Measurements from ENCODE around the gene DUSP19.

DUSP19 gene

DNA sequence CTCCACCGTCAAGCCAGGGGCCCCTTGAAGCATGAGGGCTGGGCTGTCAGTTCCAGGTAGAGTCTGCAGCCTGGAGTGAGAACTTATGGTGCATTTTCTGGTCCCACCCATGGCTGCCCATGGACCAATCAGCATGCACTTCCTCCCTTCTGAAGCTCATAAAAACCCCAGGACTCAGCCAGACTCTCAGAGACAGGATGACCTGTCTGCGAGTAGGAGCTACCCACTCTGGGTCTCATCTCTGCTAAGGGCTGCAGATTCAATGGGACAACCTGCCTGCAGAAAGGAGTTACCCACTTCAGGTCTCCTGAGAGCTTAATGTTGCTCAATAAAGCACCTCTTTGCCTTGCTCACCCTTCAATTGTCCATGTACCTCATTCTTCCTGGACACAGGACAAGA lies 9.4 kb upstream of the DUSP19 start:
- no peak for DNase-seq

DNA sequence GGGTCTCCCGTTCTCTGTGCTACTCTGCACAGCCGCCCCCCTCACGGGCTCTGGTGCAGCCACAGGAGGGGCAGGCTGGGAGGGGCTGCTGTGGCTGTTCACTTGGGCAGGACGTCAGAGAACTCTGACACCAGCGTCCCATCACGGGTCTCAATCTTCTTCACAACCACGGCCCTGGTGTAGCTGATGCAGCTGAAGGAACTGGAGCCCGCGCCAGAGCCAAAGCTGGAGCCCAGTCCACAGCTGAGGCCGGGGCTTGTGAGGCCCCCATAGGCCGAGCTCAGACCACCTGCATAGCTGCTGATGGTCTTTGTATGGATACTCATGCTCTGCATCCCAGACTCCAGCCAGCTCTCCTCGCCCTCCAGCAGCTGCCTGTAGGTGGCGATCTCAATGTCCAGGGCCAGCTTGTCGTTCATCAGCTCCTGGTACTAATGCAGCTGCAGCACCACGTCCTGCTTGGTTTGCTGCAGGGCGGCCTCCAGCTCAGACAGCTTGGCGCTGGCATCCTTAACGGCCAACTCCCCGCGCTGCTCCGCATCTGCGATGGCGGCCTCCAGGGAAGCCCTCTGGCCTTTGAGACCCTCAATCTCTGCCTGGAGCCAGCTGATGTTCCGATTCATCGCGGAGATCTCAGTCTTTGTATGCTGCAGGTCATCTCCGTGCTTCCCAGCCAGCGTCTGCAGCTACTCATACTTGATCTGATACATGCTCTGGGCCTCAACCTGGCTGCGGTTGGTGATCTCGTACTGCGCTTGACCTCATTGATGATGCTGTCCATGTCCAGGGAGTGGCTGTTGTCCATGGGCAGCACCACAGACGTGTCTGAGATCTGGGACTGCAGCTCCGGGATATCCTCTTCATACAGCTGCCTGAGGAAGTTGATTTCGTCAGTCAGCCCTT lies 7.4 kb upstream of the DUSP19 start:
- no peak for DNase-seq

DNA sequence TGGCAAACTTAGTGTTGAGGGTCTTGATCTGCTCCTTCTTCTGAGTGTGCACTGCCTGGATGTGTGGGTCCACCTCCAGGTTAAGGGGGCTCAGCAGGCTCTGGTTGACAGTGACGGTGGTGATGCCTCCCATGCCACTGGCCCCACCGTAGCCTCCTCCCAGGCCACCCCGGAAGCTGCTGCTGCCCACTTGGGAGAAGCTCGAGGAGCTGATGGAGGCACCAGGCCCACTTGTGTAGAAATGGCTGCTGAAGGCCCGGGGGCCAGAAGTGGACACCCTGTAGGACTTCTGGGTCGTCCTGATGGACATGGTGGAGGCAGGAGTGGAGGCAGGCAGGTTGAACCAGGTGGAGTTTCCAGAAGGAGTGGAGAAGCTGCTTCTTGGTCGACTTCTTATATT lies 6.4 kb upstream of the DUSP19 start:
- DNase-seq = no peak

DNA sequence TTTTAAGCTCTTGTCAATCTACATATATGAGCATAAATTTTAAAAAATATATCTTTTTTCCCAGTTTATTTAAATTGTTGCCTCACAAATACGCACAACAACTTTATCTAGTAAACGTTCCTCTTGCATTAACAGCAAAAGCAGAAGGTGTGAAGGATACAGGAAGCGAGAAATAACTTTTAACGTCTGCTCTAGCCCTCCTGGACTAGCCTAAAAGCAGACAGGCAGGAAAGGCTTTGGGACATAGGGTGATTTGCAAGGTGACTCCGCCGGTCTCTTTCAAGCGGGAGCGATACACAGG lies 434 bp upstream of the DUSP19 start:
- peak; percentile 7 for DNase-seq

DNA sequence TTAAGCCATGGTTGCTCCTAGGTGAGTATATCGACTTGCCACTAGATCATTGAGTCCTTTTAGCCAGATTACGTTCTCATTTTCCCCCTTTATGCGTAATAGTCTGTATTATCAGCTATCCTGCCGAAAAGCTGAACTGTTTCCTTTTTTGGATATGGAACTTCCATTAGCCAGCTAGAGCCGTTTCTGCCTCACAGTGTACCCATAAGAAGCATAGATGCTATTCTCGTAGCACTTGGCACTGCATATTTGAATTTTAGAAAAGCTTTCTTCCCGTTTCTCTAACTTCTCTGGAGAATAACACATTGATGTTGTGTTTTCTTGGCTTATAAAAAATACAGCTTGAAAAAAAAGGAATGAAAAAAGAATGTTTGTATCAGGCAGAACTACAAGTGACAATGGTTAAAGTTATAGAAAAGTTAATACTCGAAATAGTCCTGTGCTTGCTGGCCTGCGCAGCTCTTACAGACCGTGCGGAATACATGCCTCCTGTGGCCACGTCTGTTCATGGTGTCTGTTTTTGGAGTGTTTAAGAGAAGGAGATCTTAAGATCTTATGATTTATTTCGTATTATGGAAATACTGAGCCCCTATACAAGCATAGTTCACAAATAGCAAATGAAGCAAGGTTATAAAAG lies 710 bp downstream of the DUSP19 start:
- no peak for DNase-seq

DNA sequence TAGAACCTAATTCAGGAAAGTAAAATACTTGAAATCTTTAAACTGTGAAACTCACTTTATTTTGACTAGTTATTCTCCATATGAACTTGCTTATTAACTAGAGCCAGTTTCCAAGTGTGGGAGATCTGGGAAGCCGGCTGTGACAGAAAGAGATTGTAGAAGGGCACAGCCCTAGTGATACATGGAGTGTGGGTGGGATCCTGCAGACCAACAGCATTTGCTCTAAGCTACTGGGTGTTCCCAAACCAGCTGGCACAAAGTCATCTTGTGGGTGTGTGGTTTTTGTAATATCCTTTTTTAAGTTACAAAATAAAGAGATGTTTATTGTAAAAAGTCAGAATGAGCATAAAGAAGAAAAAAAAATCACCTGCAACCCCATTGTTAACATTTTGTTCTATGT lies 3.4 kb downstream of the DUSP19 start:
- no peak for DNase-seq

DNA sequence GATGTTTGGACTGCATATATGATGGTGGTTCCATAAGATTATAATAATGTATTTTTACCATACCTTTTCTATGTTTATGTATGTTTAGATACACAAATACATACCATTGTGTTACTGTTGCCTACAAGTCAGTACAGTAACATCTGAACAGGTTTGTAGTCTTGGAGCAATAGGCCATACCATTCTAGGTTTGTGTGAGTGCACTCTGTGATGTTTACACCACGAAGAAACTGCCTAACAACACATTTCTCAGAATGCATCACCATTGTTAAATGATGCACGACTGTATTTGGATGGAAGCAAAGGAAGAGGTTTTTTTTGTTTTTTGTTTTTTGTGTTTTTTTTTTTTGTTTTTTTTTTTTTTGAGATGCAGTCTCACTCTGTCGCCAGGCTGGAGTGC lies 9.5 kb downstream of the DUSP19 start:
- no peak for DNase-seq

DNA sequence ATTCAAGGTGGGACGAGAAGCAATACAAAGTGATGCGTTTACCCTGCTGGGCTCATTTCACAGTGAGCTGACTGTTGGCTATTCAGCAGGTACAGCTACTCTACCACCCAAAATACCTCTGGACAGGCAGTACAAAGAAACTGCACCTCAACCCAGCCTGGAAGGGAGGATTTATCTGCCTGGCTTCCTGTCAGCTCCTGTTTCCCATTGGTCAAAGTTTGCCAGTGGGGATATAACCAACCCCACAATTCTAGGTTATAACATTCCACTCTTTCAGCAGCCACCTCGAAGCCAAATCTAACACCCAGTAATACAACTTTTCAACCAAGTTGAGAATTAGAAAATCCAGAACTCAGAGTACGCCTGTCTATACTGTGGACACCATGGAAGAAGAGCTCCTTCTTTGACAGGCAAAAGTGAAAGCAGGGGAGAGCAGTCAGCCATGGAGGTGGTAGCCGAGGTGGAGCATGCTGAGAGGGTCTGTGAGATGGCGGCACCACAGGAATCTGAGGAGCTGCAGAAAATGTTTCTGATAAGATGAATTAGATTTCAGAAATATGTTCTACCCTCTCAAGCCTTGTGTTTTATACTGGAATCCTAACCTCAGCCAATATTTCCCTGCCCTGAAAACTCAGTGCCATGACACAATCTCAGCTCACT lies 10.8 kb downstream of the DUSP19 start:
- DNase-seq = no peak

DNA sequence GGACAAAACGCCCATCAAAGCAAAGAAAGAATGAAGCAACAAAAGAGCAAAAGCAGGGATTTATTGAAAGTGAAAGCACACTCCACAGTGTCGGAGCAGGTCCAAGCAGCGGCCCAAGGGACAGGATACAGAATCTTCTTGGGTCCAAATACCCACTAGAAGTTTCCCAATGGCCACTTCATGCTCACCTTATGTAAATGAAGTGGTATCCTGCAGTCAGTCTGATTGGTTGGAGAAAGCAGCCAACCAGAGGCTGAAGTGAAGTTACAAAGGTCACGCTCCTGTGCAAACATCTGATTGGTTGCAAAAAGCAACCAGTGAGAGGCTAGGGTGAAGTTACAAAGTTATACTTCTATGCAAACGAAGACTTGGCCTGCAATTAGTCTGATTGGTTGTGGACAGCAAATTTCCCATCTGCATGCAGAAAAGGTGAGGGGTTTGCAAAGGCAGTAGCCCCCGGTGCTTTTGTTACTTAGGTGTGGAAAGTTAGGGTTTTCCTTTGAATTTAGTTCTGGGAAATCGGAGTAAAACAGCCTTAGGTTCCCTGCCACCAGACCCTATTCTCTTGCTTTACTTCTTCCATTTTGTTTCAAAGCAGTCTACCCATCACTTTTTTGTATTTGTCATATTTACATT lies 12.9 kb downstream of the DUSP19 start:
- no peak for DNase-seq

DNA sequence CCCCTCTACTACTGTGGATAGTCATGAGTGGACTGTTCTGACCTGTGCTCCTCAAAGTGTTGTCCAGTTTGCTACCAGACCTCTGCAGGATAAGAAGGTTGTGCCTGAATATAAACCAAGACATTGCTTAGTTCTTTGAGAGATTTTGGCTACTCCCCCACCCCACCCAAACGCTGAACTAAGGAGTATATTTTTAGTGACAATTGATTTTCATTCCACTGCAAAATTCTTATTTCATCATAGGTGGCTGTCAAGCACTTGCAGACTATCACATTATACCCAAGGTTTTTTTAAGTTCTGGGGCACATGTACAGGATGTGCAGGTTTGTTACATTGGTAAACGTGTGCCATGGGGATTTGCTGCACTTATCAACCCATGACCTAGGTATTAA lies 13.4 kb downstream of the DUSP19 start:
- DNase-seq = no peak

DNA sequence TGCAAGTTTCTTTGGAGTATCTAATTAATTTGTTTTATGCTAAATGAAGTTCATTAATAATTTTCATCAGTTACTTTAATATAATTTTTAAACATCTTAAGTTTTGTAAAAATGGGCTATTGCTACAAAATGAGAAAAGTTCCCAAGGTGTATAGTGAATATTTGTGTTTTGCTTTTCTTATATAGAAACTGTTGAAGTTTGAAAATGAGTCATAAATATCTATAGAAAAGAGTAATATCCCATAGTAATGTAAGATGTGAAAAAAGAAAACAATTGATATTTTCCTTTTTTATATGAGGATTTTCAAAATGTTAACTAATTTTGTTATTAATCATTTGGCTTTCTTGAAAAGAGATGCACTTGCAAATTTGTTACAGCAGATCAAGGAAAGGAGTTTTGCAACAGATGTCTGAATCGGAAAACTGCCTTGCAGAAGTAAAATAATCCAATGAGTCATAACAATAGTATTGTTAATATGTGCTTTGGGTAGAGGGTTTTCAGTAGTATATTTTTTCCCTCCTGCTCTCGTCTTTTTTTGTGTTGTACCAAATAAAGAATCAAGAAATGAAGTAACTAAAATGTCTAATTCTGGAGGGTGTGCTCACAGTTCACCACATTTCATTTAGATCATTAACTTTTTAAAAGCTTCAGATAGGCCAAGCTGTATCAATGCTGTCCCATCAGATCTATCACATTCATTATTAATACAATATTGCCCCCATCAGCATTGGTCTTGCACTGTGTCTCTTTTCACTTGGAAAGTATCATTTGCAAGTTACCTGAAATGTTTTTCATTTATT lies 15.5 kb downstream of the DUSP19 start:
- no peak for DNase-seq

DNA sequence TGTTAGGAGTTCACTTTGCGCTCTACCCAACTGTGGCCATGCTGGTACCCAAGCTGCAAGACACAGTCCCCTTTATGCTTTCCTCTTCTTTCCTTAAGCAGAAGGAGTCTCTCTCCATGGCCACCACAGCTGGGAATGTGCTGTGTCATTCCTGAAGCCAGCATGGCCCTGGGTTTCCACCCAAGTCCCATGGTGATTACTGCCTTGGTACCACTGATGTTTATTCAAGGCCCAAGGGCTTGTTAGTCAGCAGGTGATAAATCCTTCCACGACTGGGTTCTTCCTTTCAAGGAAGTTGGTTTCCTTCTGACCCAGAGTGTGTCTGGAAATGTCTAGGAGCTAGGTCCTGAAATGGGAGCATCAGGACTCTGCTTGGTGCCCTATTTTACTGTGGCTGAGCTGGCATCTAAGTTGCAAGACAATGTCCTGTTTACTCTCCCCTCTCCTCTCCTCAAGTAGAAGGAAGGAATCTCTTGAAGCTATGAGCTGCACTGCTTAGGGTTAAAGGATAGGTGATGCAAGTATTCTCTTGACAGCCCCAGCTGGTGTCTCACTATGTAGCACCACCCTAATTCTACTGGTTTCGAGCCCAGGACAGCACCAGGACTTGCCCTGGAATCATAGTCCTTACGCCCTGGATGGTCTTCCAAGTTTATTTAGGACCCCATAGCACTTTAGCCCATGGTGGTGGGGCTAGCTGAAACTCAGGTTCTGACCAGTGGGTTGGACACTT lies 27.0 kb downstream of the DUSP19 start:
- no peak for DNase-seq

DNA sequence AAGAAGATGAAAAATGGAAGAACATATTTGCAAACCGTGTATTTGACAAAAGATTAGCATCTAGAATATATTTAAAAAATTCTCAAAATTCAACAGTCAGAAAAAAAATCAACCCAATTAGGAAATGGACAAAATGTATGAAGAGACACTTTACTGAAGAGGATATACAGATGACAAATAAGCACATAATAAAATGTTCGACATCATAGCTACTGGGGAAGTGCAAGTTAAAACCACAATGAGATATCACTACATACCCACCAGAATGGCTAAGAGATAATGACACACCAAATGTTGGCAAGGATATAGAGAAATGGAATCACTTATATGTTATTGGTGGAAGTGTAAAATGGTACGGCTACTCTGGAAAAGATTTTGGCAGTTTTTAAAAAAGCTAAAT lies 34.0 kb downstream of the DUSP19 start:
- no peak for DNase-seq

DNA sequence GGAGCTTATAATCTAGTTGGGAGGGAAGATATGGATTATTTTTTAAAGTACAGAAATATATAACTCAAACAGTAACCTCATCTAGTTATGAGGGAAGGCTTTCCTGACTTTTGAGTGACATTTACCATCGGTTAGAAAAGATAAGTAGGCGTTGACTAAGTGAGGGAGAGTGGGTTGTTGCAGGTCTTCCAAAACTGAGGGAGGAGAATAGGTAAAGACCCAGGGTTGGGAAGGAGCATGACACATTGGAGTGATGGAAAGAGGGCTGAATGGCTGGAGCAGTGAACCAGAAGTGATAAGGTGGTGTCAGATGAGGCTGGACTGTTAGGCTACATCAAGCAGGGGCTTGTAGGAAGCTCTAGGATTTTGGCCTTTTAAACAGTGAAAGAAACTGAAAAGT lies 35.1 kb downstream of the DUSP19 start:
- no peak for DNase-seq

DNA sequence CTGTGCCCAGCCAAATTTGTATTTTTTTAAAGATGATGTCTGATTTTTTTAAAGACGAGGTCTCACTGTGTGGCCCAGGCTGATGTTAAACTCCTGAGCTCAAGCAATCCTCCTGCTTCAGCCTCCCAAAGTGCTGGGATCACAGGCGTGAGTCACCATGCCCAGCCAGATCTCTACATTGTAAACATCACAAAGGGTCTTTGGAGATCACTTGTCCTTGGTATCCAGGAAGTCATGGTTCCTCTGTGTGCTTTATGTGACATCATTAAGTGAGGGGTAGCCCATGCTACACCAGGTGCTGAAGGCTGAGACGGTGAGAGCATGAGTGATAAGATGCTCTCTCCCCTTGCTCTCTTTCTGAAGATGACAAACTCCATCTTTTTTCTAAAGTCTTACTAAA lies 38.7 kb downstream of the DUSP19 start:
- DNase-seq = no peak

DNA sequence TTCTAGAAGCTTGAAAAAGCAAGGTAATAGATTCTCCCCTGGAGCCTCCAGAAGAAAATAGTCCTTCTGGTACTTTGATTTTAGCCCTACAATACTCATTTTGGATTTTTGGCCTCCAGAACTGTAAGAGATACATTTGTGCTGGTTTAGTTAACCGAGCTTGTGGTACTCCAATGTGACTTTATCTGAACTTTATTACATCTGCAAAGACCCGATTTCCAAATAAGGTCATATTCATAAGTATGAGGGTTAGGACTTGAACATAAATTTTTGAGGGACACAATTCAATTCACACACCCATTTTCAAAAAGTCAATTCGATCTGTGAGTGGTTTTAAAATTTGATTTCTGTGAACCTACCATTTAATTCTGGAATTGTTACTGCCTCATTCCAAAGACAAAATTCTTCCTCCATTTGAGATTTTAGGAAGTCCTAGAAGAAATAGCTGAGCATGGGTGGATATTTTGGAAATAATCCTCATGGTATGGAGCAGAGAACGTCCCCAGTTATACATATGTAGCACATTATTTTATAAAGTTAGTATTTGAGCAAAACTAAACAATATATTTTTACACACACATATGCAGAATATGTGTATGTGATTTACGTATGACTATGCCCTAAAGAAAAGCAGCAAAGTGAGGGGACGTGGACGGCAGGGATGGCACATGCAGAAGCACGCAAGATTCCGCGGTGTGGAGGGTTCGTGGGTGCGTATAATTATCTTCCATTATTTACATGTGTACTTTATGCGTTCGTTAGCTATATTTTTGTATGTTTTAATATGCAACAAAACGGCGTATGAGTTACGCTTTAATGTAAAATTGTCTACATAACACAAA lies 44.8 kb downstream of the DUSP19 start:
- DNase-seq = no peak

DNA sequence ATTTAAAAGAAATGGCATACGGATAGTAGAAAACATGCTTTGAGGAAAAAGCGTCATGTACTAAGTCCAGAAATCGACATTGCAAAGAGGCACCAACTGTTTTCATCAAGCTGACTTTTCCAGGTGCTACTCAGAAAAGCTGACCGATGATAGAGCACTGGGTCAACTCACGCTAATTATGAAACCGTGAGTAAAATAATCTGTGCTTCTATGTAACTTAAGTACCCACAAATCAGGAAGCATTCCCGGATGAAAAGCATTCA lies 45.3 kb downstream of the DUSP19 start:
- no peak for DNase-seq

DNA sequence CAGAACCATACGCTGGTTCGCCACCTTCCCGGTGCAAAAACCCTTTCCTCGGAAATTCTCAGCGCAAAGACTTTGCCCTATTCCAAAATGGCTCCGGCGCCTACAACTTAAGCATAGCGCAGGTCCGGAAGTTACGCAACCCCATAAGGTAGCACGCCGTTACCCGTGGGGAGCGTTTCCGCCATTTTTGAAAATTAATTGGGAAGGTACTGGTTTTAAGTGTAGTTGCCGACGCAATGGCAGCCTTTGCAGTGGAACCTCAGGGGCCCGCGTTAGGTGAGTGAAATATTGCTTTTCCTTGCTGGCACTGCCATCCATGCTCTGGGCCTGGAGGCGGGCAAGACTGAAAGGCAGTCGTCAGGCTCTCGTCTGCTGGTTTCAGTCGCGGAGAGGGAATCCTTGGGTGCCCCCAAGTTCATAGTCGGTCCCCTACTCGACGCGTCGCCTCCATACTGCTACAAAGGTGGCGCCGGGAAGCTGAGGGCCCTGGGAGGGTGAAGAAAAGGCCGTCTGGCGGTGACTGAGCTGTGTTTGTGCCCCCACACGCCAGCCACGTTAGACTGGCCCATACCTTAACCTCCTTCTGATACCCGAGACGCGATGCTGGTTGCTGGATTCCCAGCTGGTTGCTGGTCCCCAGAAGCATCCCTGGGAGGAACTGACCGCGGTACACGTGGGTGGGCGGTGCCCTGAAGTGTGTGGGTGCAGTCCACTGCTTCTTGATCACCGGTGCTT lies 45.8 kb downstream of the DUSP19 start, which contains the start of gene NUP35:
Gene NUP35, plus strand, starts transcription at position 222 of the 735 bp plus-strand sequence. Its CDS starts 15 bp downstream, at position 237.
- peak; percentile 75 for DNase-seq

DNA sequence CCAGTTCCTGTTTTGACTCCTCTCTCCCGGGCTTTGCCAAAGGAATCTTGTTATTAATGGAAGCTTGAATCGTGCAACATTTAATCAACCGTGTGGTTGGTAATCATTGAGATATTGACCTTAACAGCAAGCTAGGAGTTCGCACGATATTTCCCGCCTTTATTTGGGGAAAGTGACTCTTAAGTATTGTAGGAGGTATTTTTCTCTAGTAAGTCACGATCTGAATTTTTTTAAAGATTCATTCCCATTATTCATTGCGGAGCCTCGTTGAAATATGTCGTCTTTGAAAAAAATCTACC lies 46.4 kb downstream of the DUSP19 start:
- DNase-seq = no peak

DNA sequence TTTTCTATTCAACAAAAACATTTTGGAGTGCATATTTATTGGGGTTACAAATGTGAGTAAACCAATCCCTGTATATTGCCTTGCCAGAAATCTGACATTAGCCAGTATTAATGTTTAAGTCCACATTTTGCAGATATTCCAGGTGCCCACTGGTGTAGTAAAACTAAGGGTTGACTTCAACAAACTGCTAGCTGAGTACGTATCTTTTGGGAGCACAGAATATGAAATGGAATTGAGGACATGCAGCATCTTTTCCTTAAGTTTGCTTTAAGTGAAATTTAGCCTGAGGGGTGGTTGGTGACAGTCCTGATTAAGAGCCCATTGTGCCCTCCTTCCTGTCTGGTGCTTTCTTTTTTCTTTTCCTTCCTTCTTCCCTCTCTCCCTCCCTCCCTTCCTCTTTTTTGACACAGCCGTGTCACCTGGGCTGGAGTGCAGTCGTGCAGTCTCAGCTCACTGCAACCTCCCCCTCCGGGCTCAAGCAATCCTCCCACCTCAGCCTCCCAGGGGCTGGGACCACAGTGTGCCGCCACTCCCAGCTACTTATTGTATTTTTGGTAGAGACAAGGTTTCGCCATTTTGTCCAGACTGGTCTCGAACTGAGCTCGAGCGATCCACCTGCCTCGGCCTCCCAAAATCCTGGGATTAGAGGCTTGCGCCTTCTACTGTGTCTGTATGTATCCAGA lies 47.3 kb downstream of the DUSP19 start:
- DNase-seq = no peak

Data from CD4-positive, alpha-beta T cell treated with Interferon gamma for 1 hour (primary cell).